Heart left ventricle (tissue), 16 donors: ENCODE data around the gene ADCK2. TPM values are rescaled to one million over a fixed set of nuclear protein-coding genes. Genes with fewer than 3 reads are reported as not detected.

ENCODE experiments used
- ATAC-seq, 4 donors: fragments of 200-7000 bp; cut with Tn5 transposase; one replicate each; pipeline ENCODE4 v1.9.1; 2020 to 2022; ENCODE audit warnings: moderate library complexity in 4 of 4, mild to moderate bottlenecking in 3 of 4, moderate number of reproducible peaks in 1 of 4
- DNase-seq, 5 donors: peaks; one replicate each; pipeline ENCODE4 v3.0.0-alpha.2; 2020
- H3K27ac ChIP-seq, 12 donors: fragments of 200-600 bp; sonication (generic) in 4 of 12; one replicate each; pipeline versions ENCODE4 v1.5.0 to v1.8.0; 2016 to 2022; ENCODE audit warnings: mild to moderate bottlenecking in 2 of 12
- H3K27me3 ChIP-seq, 9 donors: fragments of 200-600 bp; sonication (generic) in 2 of 9; one replicate each; pipeline versions ENCODE4 v1.5.1 to v1.8.0; 2016 to 2022; ENCODE audit warnings: mild to moderate bottlenecking in 3 of 9
- H3K36me3 ChIP-seq, 9 donors: fragments of 200-600 bp; sonication (generic) in 2 of 9; one replicate each; pipeline versions ENCODE4 v1.5.0 to v1.8.0; 2018 to 2022; ENCODE audit warnings: mild to moderate bottlenecking in 2 of 9
- H3K4me1 ChIP-seq, 12 donors: fragments of 200-600 bp; sonication (generic) in 4 of 12; one replicate each; pipeline versions ENCODE4 v1.5.0 to v1.8.0; 2016 to 2022; ENCODE audit warnings: mild to moderate bottlenecking in 3 of 12
- H3K4me3 ChIP-seq, 12 donors: fragments of 200-600 bp; sonication (generic) in 4 of 12; one replicate each; pipeline versions ENCODE4 v1.5.0 to v1.8.0; 2017 to 2022; ENCODE audit warnings: mild to moderate bottlenecking in 9 of 12, moderate library complexity in 4 of 12
- H3K9me3 ChIP-seq, 12 donors: fragments of 200-600 bp; sonication (generic) in 4 of 12; one replicate each; pipeline versions ENCODE4 v1.5.0 to v1.8.0; 2016 to 2022; ENCODE audit warnings: mild to moderate bottlenecking in 1 of 12
- POLR2A ChIP-seq, 2 donors: fragments of 450-650 bp; IDR thresholded peaks; one replicate each; pipeline ENCODE4 v1.6.1; 2017; ENCODE audit warnings: antibody characterized with exemption in 2 of 2, mild to moderate bottlenecking in 2 of 2, moderate library complexity in 2 of 2
- WGBS, 4 donors: extraction: QIAGEN DNeasy Blood & Tissue Kit in 2 of 4; methylation state at CpG; one replicate each; pipeline versions ENCODE4 v1.1.5 to v1.1.7; 2013 to 2018; 5-methylcytosine and 5-hydroxymethylcytosine counted together
- intact Hi-C, 10 donors: fragments of 100-400 bp; cut with DNase I; formaldehyde crosslinking; loops; one replicate each; pipeline versions ENCODE4 v1.11.1 to v1.14.2; 2022
- polyA plus RNA-seq, 2 donors: library from polyadenylated mRNA; stranded (reverse); fragments of 200-250 nt; gene quantifications; one replicate each; pipeline ENCODE4 v1.2.3, GENCODE V29; 2013
- total RNA-seq, 9 donors: library from RNA; depleted of rRNA in 2 of 9; stranded (reverse); fragments of >200 nt in 2 of 9; fragmentation: NEBNext Ultra II Directional in 3 of 9; extraction: Animal tissue kit (Norgen Biotek cat#: 25700) in 3 of 9; gene quantifications; one replicate each; pipeline versions ENCODE4 v1.1.0 to v1.2.4, GENCODE V29; 2016 to 2023
- TF ChIP-seq, protein P1 (sequence below), 12 donors: fragments of 200-600 bp; sonication (generic) in 4 of 12; IDR thresholded peaks; one replicate each; pipeline versions ENCODE4 v1.5.0 to v1.8.0; 2018 to 2022; ENCODE audit warnings: antibody characterized with exemption in 12 of 12, mild to moderate bottlenecking in 5 of 12
- donor health status: ischemic (EF 13 %, LVEDD 7.1; RV severe dilation, severe dysfunction).
- donor health status: healthy with polysubstance abuse.
- donor health status: DM: no; HTN: yes; CAD: no.
- donor health status: DM: no; HTN: no; CAD: no.
- donor health status: ischemic (EF 25% LVEDD 6.9; RV normal size, moderate dysfunction).
- donor health status: ischemic (EF 25% LVEDD 5.7; RV mildly dilated, moderate dysfunction).
- donor health status: healthy.
- donor health status: DM: yes; HTN: yes; CAD: no.
- donor health status: ischemic (EF 35%, LVEDD 5.7; RV mildly dilated, moderate dysfunction).
- donor health status: nonischemic (EF 11% LVEDD 7.7; RV severe dilation, severe dysfunction).
- donor health status: DM: yes; HTN: yes; CAD: no.
- donor health status: PGD.
- donor health status: ischemic (EF 29% LVEDD 5.4; RV normal size, mild dysfunction).
- donor health status: nonischemic (EF 23%, LVEDD 6.1; RV moderate dilation, normal function).

The ADCK2 gene
- total and polyA plus RNA-seq, 11 donors = 5.3 to 18.3 (median 10.5) TPM

DNA sequence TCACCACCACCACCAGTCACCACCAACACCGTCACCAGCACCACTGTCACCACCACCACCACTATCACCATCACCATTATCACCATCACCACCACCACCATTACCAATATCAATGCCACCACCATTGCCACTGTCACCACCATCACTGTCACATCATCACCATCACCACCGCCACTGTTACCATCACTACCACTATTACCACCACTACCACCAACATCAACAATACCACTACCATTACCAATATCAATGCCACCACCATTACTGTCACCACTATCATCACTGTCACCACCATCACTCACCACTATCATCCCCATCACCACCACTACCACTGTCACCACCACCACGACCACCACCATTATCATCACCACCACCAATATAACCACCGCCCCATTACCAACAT lies 18.1 kb upstream of the ADCK2 start:
- DNase-seq (no peak), ATAC-seq (no peak)
- TF ChIP-seq, protein P1, sequence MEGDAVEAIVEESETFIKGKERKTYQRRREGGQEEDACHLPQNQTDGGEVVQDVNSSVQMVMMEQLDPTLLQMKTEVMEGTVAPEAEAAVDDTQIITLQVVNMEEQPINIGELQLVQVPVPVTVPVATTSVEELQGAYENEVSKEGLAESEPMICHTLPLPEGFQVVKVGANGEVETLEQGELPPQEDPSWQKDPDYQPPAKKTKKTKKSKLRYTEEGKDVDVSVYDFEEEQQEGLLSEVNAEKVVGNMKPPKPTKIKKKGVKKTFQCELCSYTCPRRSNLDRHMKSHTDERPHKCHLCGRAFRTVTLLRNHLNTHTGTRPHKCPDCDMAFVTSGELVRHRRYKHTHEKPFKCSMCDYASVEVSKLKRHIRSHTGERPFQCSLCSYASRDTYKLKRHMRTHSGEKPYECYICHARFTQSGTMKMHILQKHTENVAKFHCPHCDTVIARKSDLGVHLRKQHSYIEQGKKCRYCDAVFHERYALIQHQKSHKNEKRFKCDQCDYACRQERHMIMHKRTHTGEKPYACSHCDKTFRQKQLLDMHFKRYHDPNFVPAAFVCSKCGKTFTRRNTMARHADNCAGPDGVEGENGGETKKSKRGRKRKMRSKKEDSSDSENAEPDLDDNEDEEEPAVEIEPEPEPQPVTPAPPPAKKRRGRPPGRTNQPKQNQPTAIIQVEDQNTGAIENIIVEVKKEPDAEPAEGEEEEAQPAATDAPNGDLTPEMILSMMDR (IDR thresholded peaks at IDR 0.05) = no peak
- TF ChIP-seq POLR2A (IDR thresholded peaks at IDR 0.05) = no peak
- Histone ChIP-seq H3K27ac (no peak overlapping the region), H3K36me3 (no peaks in the 10 kb centered on the region), H3K4me3 (no peak overlapping the region), H3K27me3 (no peaks in the 10 kb centered on the region), H3K4me1 (peaks cover 0 to 42% (median 19%) of the 10 kb centered on the region in 12 donors), H3K9me3 (no peaks in the 10 kb centered on the region)
- WGBS, 4 donors = 94 to 98% (median 95%) methylated on average over 4 of the region's 4 CpGs
- intact Hi-C loops = loop anchor here in 4 of 10 donors (2.0 to 10.0 kb wide), 4 partner anchors 136 to 477 kb away; partner anchors contain the start of genes MKRN1 (in 3 of the 4) and KDM7A (in 1 of the 4)

DNA sequence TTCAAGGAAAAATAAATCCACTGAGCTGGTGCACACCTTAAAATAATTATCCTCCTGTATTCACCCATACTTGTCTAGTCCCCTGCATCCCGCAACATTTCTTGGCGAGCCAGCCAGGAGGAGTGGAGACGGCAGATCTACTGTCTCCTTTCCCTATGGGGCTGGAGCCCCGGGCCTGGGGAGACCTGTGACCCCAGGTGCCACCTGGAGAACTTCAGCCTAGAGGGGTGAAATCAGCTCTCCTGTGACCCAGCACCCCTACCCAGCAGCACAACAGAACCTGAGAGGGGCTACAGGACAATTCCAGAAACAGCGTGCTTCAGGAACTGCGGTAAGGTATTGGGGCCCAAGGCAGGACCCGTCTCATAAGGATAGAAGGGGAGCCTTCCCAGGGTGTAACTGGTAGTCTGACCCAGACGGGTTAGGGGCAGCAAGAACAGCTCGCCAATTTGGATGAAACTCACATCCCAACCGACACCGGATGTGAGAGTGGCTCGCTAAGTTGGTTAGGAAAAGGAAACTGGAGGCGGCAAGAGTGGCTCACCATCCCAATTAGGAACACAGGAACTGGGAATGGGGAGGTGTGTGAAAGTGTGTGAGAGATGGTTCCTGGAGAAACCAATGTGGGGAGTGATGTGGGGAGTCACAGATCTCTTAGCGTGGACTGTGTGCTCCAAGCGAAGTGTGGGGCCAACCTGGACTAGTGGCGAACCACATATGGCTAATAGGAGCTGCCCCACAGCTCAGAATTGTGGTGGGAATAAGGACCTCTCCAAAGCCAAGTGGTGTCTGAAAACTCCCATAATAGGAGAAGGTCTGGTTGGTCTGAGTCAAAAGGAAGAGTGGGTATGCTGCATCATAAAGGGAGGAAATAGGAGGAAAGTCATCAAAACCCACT lies 17.0 kb upstream of the ADCK2 start:
- H3K4me1 ChIP-seq = peaks cover 0 to 33% (median 19%) of the 10 kb centered on the region in 12 donors
- H3K4me3 ChIP-seq = peak overlapping the region in 5 of 12 donors; percentile 25 to 46 (median 37)
- DNase-seq (peak in 1 of 5 donors; percentile 18), ATAC-seq (peak in 1 of 4 donors; percentile 5)
- TF ChIP-seq POLR2A (IDR thresholded peaks at IDR 0.05) = no peak
- TF ChIP-seq, protein P1 (IDR thresholded peaks at IDR 0.05) = no peak
- no peaks in the 10 kb centered on the region for H3K9me3 ChIP-seq
- no peaks in the 10 kb centered on the region for H3K36me3 ChIP-seq
- intact Hi-C loops = loop anchor here in 3 of 10 donors (2.0 to 10.0 kb wide), 3 partner anchors 137 to 181 kb away; partner anchors contain the start of gene MKRN1 (in 2 of the 3)
- no peaks in the 10 kb centered on the region for H3K27me3 ChIP-seq
- 77 to 85% (median 84%) methylated on average over 16 of the region's 16 CpGs for whole genome bisulfite sequencing, 4 donors
- peak overlapping the region in 7 of 12 donors; percentile 9 to 66 (median 59) for H3K27ac ChIP-seq

DNA sequence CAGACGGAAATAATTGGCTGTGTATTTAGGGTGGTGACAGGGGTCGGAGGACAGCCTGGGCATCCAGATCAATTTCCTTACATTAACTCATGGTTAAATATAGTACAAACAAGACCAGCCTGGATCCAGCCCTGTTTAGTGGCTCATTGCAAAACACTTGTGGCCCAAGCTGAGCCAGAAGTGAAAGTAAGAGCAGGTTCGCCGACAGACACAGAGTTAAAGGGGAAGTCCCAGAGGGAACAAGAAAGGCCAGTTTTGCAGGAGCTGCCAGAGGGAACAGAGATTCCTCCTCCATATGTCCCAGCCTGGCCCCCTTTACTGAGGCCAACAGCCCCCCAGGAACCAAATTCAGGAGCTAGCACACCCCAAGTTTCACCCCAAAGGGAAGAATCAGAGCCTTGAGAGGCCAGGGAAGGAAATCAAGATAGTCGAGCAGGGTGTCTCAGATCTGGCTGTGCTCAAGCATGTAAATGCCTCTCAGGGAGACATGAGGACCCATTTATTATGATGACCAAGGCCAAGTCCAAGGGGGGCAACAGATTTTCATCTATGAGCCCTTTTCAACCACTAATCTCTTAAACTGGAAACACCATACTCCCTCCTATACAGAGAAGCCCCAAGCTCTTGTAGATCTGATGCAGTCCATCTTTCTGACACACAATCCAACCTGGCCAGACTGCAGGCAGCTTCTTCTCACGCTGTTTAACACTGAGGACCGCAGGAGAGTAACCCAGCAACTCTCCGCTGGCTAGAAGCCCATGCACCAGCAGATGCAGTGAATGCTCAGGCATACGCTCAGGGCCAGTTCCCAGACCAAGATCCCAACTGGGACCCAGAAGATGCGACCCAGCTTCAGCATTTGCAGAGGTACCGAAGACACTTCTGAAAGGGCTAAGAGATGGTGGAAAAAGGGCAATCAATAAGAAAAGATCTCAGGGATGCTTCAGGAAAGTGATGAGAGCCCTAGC lies 15.9 kb upstream of the ADCK2 start:
- peak; percentile 44 to 83 (median 75) for ATAC-seq
- intact Hi-C loops = loop anchor here in 2 of 10 donors (5.0 to 10.0 kb wide), 2 partner anchors 180 to 182 kb away; partner anchors contain the start of gene MKRN1 (in 2 of the 2)

More for the DNA sequence above, 15.9 kb upstream of the ADCK2 start:
- no peak for TF ChIP-seq POLR2A (IDR thresholded peaks at IDR 0.05)
- TF ChIP-seq, protein P1 (IDR thresholded peaks at IDR 0.05) = no peak
- peak overlapping the region in 10 of 12 donors; percentile 6 to 46 (median 34) for H3K4me3 ChIP-seq
- peak overlapping the region in 10 of 12 donors; percentile 9 to 72 (median 54) for H3K27ac ChIP-seq
- peaks cover 0 to 31% (median 19%) of the 10 kb centered on the region in 12 donors for H3K4me1 ChIP-seq
- H3K36me3 ChIP-seq = no peaks in the 10 kb centered on the region
- H3K27me3 ChIP-seq = peaks cover 0 to 3% (median 0%) of the 10 kb centered on the region in 9 donors
- 37 to 55% (median 46%) methylated on average over 11 of the region's 11 CpGs for WGBS, 4 donors
- DNase-seq = peak in 4 of 5 donors; percentile 49 to 64 (median 60)
- H3K9me3 ChIP-seq = no peaks in the 10 kb centered on the region
